ENCODE measurements around the gene MICAL3. TPM values are rescaled to one million over a fixed set of nuclear protein-coding genes. Genes with fewer than 3 reads are reported as not detected.
A peak's percentile ranks its signal among the peaks of the same experiment; 100 is the strongest.

MICAL3 gene
- polyA plus RNA-seq, 3 donors = 0.23 to 0.84 TPM; not detected in 1

- no peak for DNase-seq
- H3K36me3 ChIP-seq (replicated peaks in 1 of 2; ENCODE audit: control insufficient read depth in 1 of 2, insufficient read depth in 2 of 2, low read length in 2 of 2) = no peaks in the 10 kb centered on the region
- Mint-ChIP-seq H3K9me3 (no peaks in the 10 kb centered on the region), H3K36me3 (no peaks in the 10 kb centered on the region), H3K4me3 (no peak overlapping the region), H3K27me3 (ENCODE audit: low read depth in 3 of 3) (peaks cover 0 to 3% (median 1%) of the 10 kb centered on the region in 3 donors), H3K4me1 (peaks cover 28% of the 10 kb centered on the region), H3K27ac (peak overlapping the region in 3 of 7 donors; percentile 27 to 68 (median 37))
- H3K79me2 ChIP-seq (ENCODE audit: insufficient read depth, low read length) = no peaks in the 10 kb centered on the region
- WGBS (ENCODE audit: insufficient coverage) = 90% methylated on average over 2 of the region's 5 CpGs
- H3K9me3 ChIP-seq (replicated peaks in 1 of 2; ENCODE audit: control insufficient read depth in 1 of 2, insufficient read depth in 1 of 2, low read length in 2 of 2) = no peaks in the 10 kb centered on the region
- H3K27me3 ChIP-seq (ENCODE audit: control insufficient read depth in 2 of 2, insufficient read depth in 2 of 2, low read length in 2 of 2) = no peaks in the 10 kb centered on the region
- no peak overlapping the region for H3K27ac ChIP-seq (ENCODE audit: low read depth in 1 of 2, low read length in 2 of 2)
- H4K20me1 ChIP-seq (ENCODE audit: insufficient read depth, low read length) = no peaks in the 10 kb centered on the region
- intact Hi-C loops (cut with micrococcal nuclease) = no loop called here
- H3K4me2 ChIP-seq (replicated peaks; ENCODE audit: extremely low read depth, low read length, poor library complexity, severe bottlenecking) = no peak overlapping the region
- no peak overlapping the region for H2AFZ ChIP-seq (ENCODE audit: insufficient read depth, low read depth, low read length, poor library complexity, severe bottlenecking)
- H3K4me3 ChIP-seq (replicated peaks in 1 of 3; ENCODE audit: low read depth in 2 of 3, low read length in 3 of 3) = no peak overlapping the region
- no peak for TF ChIP-seq CTCF (IDR thresholded peaks at IDR 0.05)
- H3K9ac ChIP-seq (ENCODE audit: insufficient read depth, low read length, poor library complexity, severe bottlenecking) = no peak overlapping the region
- H3K4me1 ChIP-seq (ENCODE audit: control insufficient read depth in 1 of 2, insufficient read depth in 2 of 2, low read length in 2 of 2) = peaks cover 19 to 24% of the 10 kb centered on the region in 2 donors
These were observed 227.7 kb downstream of the MICAL3 start for GRCh38 chr22:17796695-17797094.

DNA sequence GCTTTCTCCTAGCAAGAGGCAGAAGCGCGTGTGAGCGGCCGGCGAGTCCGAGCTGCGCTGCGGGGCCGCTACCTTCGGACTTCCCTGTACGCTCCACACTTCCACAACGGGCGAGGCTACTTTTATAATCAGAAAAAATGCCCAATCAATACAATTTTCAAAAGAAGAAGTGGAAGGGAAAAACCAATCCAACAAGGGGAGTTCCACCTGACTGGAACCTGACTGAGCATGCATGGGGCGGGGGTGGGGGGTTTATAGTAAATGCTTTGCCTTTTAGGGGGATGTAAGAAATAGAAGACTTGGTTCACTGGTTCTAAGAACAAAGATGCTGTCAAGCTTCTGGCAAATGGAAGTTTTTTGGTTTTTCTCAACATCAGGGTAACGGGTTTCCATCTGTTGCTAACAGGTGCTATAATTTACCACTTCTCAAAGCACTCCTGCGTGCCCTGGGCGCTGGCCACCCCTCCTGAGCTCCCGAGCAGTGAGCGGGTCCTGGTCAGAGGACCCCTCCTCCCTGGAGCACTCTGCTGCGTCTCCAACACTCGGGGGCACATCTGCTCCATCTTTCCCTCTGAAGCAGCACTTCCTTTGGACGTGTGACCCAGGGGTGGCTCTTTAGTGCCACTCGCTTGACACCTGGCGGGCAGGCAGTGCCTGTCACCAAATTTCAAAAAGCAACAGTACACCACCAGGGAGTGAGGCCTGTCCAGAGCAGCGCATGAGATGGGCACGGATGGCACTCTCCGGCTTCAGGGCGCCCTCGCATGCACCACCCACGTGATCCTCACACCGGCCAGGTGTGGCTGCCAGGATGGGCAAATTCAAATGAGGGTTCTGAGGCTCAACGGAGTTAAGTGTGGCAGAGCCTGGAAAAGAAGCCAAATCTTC, 228.5 kb downstream of the MICAL3 start:
- H3K27me3 Mint-ChIP-seq (ENCODE audit: low read depth in 3 of 3) = peaks cover 0 to 3% (median 1%) of the 10 kb centered on the region in 3 donors
- H3K9me3 ChIP-seq (replicated peaks in 1 of 2; ENCODE audit: control insufficient read depth in 1 of 2, insufficient read depth in 1 of 2, low read length in 2 of 2) = no peaks in the 10 kb centered on the region
- TF ChIP-seq CTCF (IDR thresholded peaks at IDR 0.05) = no peak
- peak overlapping the region in 2 of 7 donors; percentile 9 to 25 for H3K27ac Mint-ChIP-seq
- H3K4me3 ChIP-seq (replicated peaks in 1 of 3; ENCODE audit: low read depth in 2 of 3, low read length in 3 of 3) = no peak overlapping the region
- no peak overlapping the region for H2AFZ ChIP-seq (ENCODE audit: insufficient read depth, low read depth, low read length, poor library complexity, severe bottlenecking)
- WGBS (ENCODE audit: insufficient coverage) = 96% methylated on average over 19 of the region's 32 CpGs
- no peaks in the 10 kb centered on the region for H3K36me3 Mint-ChIP-seq
- H3K4me3 Mint-ChIP-seq = no peak overlapping the region
- no peak for DNase-seq
- no peak overlapping the region for H3K27ac ChIP-seq (ENCODE audit: low read depth in 1 of 2, low read length in 2 of 2)
- no peak overlapping the region for H3K4me2 ChIP-seq (replicated peaks; ENCODE audit: extremely low read depth, low read length, poor library complexity, severe bottlenecking)
- no peaks in the 10 kb centered on the region for H3K27me3 ChIP-seq (ENCODE audit: control insufficient read depth in 2 of 2, insufficient read depth in 2 of 2, low read length in 2 of 2)
- H3K4me1 Mint-ChIP-seq = peaks cover 28% of the 10 kb centered on the region
- H4K20me1 ChIP-seq (ENCODE audit: insufficient read depth, low read length) = no peaks in the 10 kb centered on the region
- intact Hi-C loops (cut with micrococcal nuclease) = no loop called here
- H3K36me3 ChIP-seq (replicated peaks in 1 of 2; ENCODE audit: control insufficient read depth in 1 of 2, insufficient read depth in 2 of 2, low read length in 2 of 2) = no peaks in the 10 kb centered on the region
- peaks cover 19 to 24% of the 10 kb centered on the region in 2 donors for H3K4me1 ChIP-seq (ENCODE audit: control insufficient read depth in 1 of 2, insufficient read depth in 2 of 2, low read length in 2 of 2)
- no peak overlapping the region for H3K9ac ChIP-seq (ENCODE audit: insufficient read depth, low read length, poor library complexity, severe bottlenecking)
- H3K79me2 ChIP-seq (ENCODE audit: insufficient read depth, low read length) = no peaks in the 10 kb centered on the region
- H3K9me3 Mint-ChIP-seq = no peaks in the 10 kb centered on the region

Measured in CD14-positive monocyte (primary cell).